Measurements from ENCODE around the gene PEPD. TPM values are rescaled to one million over a fixed set of nuclear protein-coding genes. Genes with fewer than 3 reads are reported as not detected.

Gene PEPD
- total RNA-seq, 2 donors from 2014 or later: 74.0 to 89.9 TPM

- DNase-seq (ENCODE audit: low spot score): no peak
- no peak overlapping the region for H3K27ac ChIP-seq
- H3K4me3 ChIP-seq: no peak overlapping the region
- no peaks in the 10 kb centered on the region for H3K9me3 ChIP-seq
- 77% methylated on average over 11 of the region's 11 CpGs for WGBS
- no peaks in the 10 kb centered on the region for H3K36me3 ChIP-seq
- intact Hi-C loops (cut with DNase I): no loop called here
- no peaks in the 10 kb centered on the region for H3K27me3 ChIP-seq (replicated peaks; ENCODE audit: insufficient read depth)
- TF ChIP-seq, protein P1, sequence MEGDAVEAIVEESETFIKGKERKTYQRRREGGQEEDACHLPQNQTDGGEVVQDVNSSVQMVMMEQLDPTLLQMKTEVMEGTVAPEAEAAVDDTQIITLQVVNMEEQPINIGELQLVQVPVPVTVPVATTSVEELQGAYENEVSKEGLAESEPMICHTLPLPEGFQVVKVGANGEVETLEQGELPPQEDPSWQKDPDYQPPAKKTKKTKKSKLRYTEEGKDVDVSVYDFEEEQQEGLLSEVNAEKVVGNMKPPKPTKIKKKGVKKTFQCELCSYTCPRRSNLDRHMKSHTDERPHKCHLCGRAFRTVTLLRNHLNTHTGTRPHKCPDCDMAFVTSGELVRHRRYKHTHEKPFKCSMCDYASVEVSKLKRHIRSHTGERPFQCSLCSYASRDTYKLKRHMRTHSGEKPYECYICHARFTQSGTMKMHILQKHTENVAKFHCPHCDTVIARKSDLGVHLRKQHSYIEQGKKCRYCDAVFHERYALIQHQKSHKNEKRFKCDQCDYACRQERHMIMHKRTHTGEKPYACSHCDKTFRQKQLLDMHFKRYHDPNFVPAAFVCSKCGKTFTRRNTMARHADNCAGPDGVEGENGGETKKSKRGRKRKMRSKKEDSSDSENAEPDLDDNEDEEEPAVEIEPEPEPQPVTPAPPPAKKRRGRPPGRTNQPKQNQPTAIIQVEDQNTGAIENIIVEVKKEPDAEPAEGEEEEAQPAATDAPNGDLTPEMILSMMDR (IDR thresholded peaks at IDR 0.05): no peak
- no peaks in the 10 kb centered on the region for H3K4me1 ChIP-seq (replicated peaks)
Measured at GRCh38 chr19:33510462-33511194, 11.0 kb downstream of the PEPD start.

DNA sequence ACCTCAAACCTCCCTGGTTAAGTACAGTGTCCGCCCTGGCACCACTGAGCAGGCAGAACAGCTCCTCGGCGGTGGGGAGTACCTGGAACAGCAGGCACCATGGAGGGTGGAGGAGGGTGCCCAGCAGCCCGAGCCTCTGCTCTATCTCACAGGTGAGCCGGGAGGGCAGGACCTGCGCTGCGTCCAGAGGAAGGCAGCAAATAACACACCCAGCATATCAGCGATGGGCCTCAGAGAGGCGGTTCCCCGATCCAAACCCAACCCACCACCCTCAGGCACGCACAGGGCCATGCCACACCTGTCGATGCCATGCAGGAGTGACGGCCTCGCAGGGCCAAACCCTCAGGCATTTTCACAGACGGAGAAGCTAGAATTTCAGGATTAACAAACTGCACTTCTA, 11.8 kb downstream of the PEPD start:
- H3K27ac ChIP-seq: no peak overlapping the region
- DNase-seq (ENCODE audit: low spot score): no peak
- no peaks in the 10 kb centered on the region for H3K4me1 ChIP-seq (replicated peaks)
- H3K27me3 ChIP-seq (replicated peaks; ENCODE audit: insufficient read depth): no peaks in the 10 kb centered on the region
- intact Hi-C loops (cut with DNase I): no loop called here
- TF ChIP-seq POLR2AphosphoS5 (IDR thresholded peaks at IDR 0.05) (no peak), POLR2A (IDR thresholded peaks at IDR 0.05) (no peak)
- no peaks in the 10 kb centered on the region for H3K36me3 ChIP-seq
- H3K4me3 ChIP-seq: no peak overlapping the region
- no peaks in the 10 kb centered on the region for H3K9me3 ChIP-seq
- WGBS: 72% methylated on average over 15 of the region's 15 CpGs

DNA sequence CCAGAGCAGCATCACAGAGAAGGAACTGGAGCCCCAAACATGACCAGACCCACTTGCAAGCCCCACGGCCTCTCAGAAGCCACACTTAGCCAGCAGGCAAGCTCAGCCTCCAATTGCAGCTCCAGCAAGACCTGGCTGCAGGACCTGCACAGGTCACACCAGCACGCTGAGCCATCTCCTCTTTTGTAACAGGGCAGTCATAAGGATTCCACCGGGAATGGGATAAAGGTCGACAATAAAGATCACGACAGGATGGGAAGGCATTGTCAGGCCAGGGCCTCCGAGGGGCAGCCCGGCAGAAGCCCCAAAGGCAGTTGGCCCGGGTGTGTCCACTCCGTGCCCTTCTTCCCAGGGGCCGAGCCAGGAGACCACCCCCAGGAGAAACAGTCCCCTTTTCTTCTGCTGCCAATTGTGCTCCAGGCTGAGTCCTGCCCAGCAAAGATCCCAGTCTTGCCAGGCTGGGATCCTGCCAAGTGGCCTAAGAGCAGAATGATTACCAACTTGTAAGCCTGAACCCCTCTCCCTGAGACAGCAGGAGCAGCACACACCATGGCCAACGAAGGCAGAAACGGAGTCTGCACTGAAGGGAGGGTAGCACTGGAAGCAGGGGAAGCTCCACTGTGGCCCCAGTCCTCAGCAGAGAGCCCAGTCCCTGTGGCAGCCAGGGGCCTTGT, 12.5 kb downstream of the PEPD start:
- Histone ChIP-seq H3K27ac (no peak overlapping the region), H3K9me3 (no peaks in the 10 kb centered on the region), H3K4me1 (replicated peaks) (no peaks in the 10 kb centered on the region), H3K36me3 (no peaks in the 10 kb centered on the region), H3K27me3 (replicated peaks; ENCODE audit: insufficient read depth) (no peaks in the 10 kb centered on the region), H3K4me3 (no peak overlapping the region)
- DNase-seq (ENCODE audit: low spot score): no peak
- intact Hi-C loops (cut with DNase I): no loop called here
- 86% methylated on average over 12 of the region's 12 CpGs for WGBS
- TF ChIP-seq, protein P1 (IDR thresholded peaks at IDR 0.05): no peak
- no peak for TF ChIP-seq POLR2AphosphoS5 (IDR thresholded peaks at IDR 0.05)

DNA sequence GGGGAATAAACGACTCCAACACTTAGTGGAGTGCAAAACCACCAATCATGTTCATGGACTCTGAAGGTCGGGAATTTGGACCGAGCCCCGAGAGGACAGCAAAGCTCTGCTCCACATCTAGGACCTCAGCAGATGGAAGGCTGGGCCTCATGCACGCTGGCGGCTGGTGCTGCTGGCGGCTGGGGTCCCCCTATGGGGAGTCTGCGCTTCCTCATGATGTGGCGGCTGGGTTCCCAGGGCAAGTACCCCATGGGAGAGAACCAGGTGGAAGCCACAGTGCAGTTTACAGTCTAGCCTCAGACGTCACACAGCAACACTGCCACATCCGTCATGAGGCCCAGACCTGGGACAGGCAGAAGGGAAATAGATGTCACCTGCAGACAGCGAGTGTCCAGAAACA, 13.2 kb downstream of the PEPD start:
- 91% methylated on average over 12 of the region's 12 CpGs for WGBS

DNA sequence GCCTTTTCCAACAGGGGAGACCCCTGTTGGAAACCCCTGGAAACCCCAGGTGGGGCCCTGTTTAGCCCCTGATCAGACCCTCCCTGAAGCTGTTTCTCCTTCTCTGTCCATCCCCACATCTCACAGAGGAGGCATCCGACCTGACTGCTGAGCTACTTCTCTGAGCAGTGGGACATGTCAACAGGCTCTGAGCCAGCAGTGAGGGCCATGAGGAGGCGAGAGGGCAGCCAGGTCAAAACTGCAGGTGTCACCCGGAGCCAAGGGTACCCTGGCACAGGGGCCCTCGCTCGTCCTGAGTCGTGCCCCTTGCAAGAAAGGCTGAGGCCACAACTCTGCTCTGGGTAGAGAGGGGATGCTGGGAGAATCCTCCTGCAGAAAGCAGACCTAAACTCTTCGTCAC, 13.6 kb downstream of the PEPD start:
- no peak overlapping the region for H3K4me3 ChIP-seq
- no peaks in the 10 kb centered on the region for H3K9me3 ChIP-seq
- intact Hi-C loops (cut with DNase I): no loop called here
- TF ChIP-seq, protein P1 (IDR thresholded peaks at IDR 0.05): no peak
- TF ChIP-seq POLR2A (IDR thresholded peaks at IDR 0.05): no peak
- no peak for DNase-seq (ENCODE audit: low spot score)
- 86% methylated on average over 7 of the region's 7 CpGs for WGBS
- no peak overlapping the region for H3K27ac ChIP-seq
- H3K4me1 ChIP-seq (replicated peaks): no peaks in the 10 kb centered on the region
- no peaks in the 10 kb centered on the region for H3K27me3 ChIP-seq (replicated peaks; ENCODE audit: insufficient read depth)
- no peaks in the 10 kb centered on the region for H3K36me3 ChIP-seq

More for the DNA sequence above, 13.2 kb downstream of the PEPD start:
- Histone ChIP-seq H3K36me3 (no peaks in the 10 kb centered on the region), H3K27me3 (replicated peaks; ENCODE audit: insufficient read depth) (no peaks in the 10 kb centered on the region), H3K4me3 (no peak overlapping the region), H3K9me3 (no peaks in the 10 kb centered on the region), H3K27ac (no peak overlapping the region), H3K4me1 (replicated peaks) (no peaks in the 10 kb centered on the region)
- DNase-seq (ENCODE audit: low spot score): no peak
- intact Hi-C loops (cut with DNase I): no loop called here
- TF ChIP-seq POLR2AphosphoS5 (IDR thresholded peaks at IDR 0.05) (no peak), POLR2A (IDR thresholded peaks at IDR 0.05) (no peak)
- TF ChIP-seq, protein P1 (IDR thresholded peaks at IDR 0.05): no peak
